IPS DF 4.7 (cell line): Measurements from ENCODE around the gene NUDT7.

Experiments
- DNase-seq: peaks from one replicate; pipeline ENCODE4 v3.0.0-alpha.2; 2013; ENCODE audit warnings: low spot score; ENCODE audit errors: extremely low read depth

The NUDT7 gene

GRCh38 chr16:77723108-77723514 lies 797 bp downstream of the NUDT7 start:
- DNase-seq, result no peak

- DNase-seq, result no peak
Measured at GRCh38 chr16:77724174-77724573, 1.9 kb downstream of the NUDT7 start.

- no peak for DNase-seq
Measured at GRCh38 chr16:77729951-77730350, 7.6 kb downstream of the NUDT7 start.

- no peak for DNase-seq
Measured at GRCh38 chr16:77732241-77732946, 10.1 kb downstream of the NUDT7 start.

GRCh38 chr16:77736879-77737278 lies 14.6 kb downstream of the NUDT7 start:
- no peak for DNase-seq

DNA sequence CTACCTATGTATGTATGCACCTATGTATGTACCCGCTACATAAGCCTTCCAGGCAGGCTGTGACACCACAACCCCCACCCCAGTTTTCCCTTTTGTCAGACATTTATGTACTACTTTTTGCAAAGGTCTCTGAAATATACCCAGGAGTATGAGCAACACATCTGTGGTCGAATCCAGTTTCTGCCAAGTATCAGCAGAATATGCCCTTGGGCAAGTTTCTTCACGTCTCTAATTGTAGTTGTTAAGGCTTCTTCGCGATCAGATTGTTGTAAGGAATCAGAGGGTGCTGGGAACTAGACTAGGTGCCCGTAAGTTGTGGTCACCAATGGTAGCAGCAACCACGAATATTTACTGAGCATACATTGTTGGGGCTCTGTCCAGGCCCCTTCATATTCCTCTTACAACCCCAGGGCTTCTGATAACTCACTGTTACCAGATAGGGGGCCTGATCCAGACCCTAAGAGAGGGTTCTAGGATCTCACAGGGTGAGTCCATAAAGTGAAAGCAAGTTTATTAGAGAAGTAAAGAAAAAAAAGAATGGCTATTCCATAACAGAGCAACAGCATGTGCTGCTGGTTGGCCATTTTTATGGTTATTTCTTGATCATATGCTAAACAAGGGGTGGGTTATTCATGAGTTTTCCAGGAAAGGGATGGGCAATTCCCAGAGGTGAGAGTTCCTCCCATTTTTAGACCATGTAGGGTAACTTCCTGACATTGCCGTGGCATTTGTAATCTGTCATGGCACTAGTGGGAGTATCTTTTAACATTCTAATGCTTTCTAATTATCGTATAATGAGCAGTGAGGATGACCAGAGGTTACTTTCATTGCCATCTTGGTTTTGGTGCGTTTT lies 16.6 kb downstream of the NUDT7 start:
- no peak for DNase-seq

GRCh38 chr16:77739559-77739892 lies 17.2 kb downstream of the NUDT7 start:
- no peak for DNase-seq

- no peak for DNase-seq
Measured at GRCh38 chr16:77744141-77744540, 21.8 kb downstream of the NUDT7 start.

DNA sequence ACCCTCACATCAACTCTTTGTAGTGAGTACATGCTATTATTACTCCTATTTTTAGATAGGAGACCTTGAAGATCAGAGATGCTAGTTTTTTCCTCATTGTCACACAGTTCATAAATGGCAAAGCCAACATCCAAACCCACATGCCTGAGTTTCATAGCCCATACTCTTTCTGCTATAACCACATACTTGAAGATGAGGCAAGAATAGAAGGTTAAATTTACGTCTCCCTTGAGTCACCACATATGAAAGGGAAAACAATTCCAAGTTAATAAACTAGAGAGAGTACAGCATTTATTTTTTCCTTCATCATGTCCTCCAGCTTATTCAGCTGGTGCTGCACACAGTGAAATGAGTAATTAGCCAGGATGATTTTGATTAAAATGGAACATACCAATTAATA lies 23.7 kb downstream of the NUDT7 start:
- DNase-seq, result no peak

DNA sequence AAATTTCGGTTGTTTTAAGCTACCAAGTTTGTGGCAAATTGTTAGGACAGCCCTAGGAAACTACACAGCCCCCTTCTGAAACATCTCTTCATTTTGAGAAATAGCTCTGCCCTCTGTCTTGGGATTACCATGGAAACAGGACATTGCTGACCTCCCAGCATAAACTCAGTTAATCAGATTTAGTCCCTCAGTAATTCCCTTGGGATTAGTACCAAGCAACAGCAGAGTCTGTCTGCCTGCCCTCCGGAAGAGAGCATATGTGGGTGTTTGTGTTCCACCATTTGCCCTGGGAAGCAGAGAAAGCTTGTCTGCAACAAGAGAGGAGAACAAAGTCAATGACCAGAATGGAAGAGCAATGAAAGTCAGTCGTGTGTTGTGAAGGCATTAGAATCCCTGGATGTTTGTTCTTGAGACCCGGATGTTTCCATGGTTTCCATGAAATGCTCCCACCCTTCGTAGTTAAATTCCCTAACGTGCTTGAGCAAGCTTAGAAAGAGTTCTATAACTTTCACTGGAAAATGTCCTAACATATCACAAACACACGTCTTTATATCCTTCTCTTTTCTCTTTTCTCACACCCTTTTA lies 26.2 kb downstream of the NUDT7 start:
- no peak for DNase-seq

GRCh38 chr16:77749415-77749814 lies 27.1 kb downstream of the NUDT7 start:
- DNase-seq, result no peak

DNA sequence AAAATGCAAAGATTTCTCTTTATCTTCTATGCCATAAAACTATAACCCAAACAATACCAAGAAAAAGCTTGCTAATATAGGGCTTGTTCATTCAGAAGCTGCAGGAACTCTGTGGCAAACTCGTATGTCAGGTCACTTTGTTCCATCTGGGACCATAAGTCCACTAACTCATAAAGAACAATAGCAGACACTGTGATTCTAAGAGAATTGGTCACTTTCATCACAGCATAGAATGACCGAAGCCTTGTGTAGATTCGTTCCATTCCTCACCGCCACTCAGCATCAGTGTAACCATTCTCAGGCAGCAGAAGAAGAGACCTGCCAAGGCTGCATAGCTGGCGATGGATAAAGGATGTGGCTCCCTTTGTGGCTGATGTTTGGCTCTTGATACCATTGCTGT lies 35.7 kb downstream of the NUDT7 start:
- no peak for DNase-seq

GRCh38 chr16:77758508-77758907 lies 36.2 kb downstream of the NUDT7 start:
- no peak for DNase-seq

- DNase-seq, result no peak
Measured at GRCh38 chr16:77759201-77759600, 36.9 kb downstream of the NUDT7 start.

DNA sequence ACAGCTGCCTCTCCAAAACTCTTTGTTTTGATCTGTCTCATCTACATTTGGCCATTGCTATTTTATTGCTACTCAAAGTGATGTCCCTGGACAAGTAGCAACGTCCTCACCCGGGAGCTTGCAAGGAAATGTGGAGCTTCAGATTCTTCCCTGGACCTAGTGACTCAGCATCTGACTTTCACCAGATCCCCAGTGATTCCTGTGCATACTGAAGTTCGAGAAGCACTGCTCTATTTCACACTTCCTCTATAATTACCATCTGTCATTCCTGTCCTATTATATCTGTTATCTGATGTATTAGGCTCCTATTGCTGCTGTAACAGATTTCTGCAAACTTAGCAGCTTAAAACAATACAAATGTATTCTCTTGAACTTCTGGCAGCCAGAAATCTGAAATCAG lies 37.5 kb downstream of the NUDT7 start:
- no peak for DNase-seq

- DNase-seq, result no peak
Measured at GRCh38 chr16:77760800-77761199, 38.5 kb downstream of the NUDT7 start.

DNA sequence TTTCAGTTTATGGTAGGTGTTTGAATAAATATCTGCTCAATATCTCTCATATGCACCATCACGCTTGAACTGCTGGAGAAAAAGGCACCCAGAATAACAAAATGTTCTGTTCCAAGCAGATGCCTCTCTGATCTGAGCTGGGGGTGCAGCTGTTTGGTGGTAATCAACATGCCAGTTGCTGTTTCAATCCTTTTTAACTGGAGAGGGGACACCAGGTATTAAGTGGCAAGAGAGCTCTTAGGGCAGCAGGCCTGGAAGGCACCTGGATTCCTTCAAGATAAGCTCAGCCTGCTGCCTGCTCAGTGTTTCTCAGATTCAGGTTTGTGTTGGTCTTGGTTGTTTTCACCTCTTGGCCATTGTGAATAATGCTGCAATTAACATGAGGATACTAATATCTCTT lies 38.9 kb downstream of the NUDT7 start:
- DNase-seq, result no peak

- no peak for DNase-seq
Measured at GRCh38 chr16:77762262-77762661, 39.9 kb downstream of the NUDT7 start.

DNA sequence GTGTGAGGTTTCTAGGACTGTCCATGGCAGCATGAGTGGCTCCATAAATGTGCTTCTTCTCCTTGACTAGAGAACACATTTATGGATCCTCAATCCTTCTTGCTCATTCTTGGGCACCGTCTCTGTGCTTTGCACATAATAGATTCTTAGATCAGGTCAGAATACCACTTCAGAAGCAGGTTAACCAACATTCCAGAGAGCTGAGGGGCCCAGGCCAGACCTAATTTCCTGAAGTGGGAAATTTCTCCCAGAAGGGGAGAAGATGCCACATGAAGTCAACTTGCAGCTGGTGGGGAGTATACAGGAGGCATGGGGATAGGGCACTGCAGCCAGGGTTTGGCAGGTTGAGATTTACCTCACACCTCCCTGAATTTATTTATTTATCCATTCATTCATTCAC lies 41.7 kb downstream of the NUDT7 start:
- DNase-seq, result no peak

DNA sequence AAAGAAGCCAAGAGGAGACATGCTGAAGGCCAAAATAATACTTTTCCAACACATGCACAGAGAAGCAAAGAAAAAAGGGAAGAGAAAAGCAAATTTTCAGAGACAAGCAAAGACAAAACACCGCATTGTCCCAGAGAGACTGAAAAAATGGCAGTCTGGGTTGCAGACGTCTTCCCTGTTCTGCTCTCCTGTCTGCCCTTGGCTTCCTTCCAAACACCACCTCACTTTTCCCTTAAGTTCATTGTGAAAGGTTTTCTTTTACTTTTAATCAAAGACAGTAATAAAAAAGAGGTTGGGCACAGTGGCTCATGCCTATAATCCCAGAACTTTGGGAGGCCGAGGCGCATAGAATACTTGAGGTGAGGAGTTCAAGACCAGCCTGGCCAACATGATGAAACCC lies 44.9 kb downstream of the NUDT7 start:
- DNase-seq, result no peak

GRCh38 chr16:77767826-77768225 lies 45.5 kb downstream of the NUDT7 start:
- DNase-seq, result no peak
